RWPE1 (cell line): ENCODE results near the gene QRICH1.

Source experiments
- CTCF ChIA-PET: fragments of 350-600 bp; sonication (Branson Sonifier 250); formaldehyde crosslinking; extraction: SDS; loops from one replicate; lab custom pipeline; 2021; lab: Yijun Ruan, JAX
- POLR2A ChIA-PET: fragments of 400-600 bp; formaldehyde crosslinking; extraction: SDS; loops from one replicate; lab custom pipeline; 2020; ENCODE audit warnings: antibody characterized with exemption; ENCODE audit not compliant: low non-redundant PET; lab: Yijun Ruan, JAX
- DNase-seq: peaks from one replicate; pipeline ENCODE4 v3.0.0; 2012; ENCODE audit warnings: low spot score
- H3K27ac ChIP-seq: fragments of 450-650 bp; 2 replicates; pipeline ENCODE4 v1.5.1; 2017
- TF ChIP-seq, protein P1 (sequence below): fragments of 450-650 bp; conservative IDR thresholded peaks from 2 replicates; pipeline ENCODE4 v1.5.1; 2017; ENCODE audit warnings: low read depth, mild to moderate bottlenecking

QRICH1 gene

GRCh38 chr3:49001155-49001554 lies 92.7 kb downstream of the QRICH1 start:
- TF ChIP-seq, protein P1, sequence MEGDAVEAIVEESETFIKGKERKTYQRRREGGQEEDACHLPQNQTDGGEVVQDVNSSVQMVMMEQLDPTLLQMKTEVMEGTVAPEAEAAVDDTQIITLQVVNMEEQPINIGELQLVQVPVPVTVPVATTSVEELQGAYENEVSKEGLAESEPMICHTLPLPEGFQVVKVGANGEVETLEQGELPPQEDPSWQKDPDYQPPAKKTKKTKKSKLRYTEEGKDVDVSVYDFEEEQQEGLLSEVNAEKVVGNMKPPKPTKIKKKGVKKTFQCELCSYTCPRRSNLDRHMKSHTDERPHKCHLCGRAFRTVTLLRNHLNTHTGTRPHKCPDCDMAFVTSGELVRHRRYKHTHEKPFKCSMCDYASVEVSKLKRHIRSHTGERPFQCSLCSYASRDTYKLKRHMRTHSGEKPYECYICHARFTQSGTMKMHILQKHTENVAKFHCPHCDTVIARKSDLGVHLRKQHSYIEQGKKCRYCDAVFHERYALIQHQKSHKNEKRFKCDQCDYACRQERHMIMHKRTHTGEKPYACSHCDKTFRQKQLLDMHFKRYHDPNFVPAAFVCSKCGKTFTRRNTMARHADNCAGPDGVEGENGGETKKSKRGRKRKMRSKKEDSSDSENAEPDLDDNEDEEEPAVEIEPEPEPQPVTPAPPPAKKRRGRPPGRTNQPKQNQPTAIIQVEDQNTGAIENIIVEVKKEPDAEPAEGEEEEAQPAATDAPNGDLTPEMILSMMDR: no peak
- ChIA-PET CTCF (no interaction called here), POLR2A (no interaction called here)
- no peak for DNase-seq
- H3K27ac ChIP-seq: peak overlapping the region; percentile 32

GRCh38 chr3:48999085-48999858 lies 94.6 kb downstream of the QRICH1 start:
- peak overlapping the region; percentile 39 for H3K27ac ChIP-seq
- TF ChIP-seq, protein P1: no peak
- ChIA-PET CTCF (no interaction called here), POLR2A (no interaction called here)
- no peak for DNase-seq

DNA sequence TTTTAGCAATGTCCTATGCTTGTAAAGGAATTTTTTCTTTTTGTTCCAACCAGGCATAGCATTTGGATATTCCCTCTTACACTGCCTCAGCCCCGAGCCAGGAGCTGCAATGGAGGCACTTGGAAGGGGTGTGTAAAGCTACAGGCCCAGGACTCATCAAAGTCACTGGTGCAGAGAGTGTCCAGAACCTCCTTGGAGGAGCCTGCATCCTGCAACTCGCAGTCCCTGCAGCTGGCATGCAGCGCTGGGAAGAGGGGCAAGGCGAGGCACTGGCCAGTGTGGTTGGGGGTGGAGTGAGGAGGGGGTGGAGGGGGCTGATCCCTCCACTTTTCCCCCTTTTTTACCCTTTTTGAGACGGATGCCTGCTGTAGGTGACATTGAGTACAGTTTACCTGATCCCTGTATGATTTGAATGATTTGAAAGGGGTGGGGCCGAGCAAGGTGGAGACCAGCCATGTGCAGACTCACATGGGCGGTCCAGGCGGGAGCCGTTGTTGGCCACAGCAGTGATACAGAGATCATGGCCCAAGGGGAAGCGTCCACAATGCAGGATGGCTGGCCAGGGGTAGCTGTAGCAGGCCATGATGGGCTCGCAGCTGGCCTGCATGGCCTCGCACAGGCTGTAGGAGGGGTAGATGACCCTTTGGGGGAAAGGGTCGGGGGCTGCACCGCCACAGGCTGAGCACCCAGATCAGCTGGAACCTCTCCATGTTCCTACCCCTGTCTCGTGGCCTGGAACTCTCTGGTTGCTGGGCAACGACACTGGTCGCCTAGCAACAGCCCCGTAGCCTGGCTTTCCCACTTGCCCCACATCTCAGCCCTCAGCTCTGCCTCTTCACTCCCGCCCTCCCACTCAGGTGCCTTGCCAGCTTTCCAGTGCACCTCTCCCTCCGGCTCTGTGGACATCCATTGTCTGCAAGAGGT lies 95.9 kb downstream of the QRICH1 start:
- no peak overlapping the region; the same call in 1 of the 2 replicates for H3K27ac ChIP-seq
- TF ChIP-seq, protein P1: no peak
- no peak for DNase-seq
- CTCF ChIA-PET: interaction anchor here (0.6 kb wide), 2 partner anchors 9 to 10 kb away, joined by 3 to 6 read pairs; no protein-coding TSS in a partner anchor
- POLR2A ChIA-PET: no interaction called here

- peak overlapping the region; percentile 21 for H3K27ac ChIP-seq
- no peak for DNase-seq
- POLR2A ChIA-PET: no interaction called here
- CTCF ChIA-PET: interaction anchor here (0.6 kb wide), 1 partner anchor 9 kb away, joined by 6 read pairs; no protein-coding TSS in a partner anchor
- TF ChIP-seq, protein P1: no peak
Measured at GRCh38 chr3:48997102-48997635, 96.7 kb downstream of the QRICH1 start.

DNA sequence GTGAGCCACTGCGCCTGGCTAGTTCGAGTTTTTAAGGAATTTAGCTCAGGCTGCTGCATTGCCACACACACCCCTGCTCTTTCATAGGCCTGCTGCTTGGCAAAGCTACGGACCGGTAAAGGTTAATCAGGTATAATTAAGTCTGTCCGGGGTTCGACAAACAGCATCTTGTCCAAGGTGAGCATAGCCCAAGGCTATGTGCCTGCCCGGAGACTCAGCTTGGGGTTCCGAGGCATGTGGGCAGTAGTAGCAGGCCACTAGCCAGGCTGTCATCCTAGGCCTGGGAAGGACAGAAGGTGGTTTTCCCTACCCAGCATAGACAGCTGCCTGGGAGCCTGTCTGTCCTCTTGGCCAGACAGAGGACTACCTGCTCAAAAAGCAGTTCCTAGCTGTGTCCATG lies 97.2 kb downstream of the QRICH1 start:
- DNase-seq: no peak
- POLR2A ChIA-PET: no interaction called here
- H3K27ac ChIP-seq: 0 out of 2 replicates have a peak overlapping the region, but pooled peaks have one; percentile 21
- TF ChIP-seq, protein P1: no peak
- CTCF ChIA-PET: no interaction called here

GRCh38 chr3:48993834-48994233 lies 100.0 kb downstream of the QRICH1 start:
- CTCF ChIA-PET: no interaction called here
- TF ChIP-seq, protein P1: no peak
- H3K27ac ChIP-seq: no peak overlapping the region
- DNase-seq: no peak
- POLR2A ChIA-PET: no interaction called here
